Ectodermal cell (in vitro differentiated cells): ENCODE measurements around the gene BACH2.
"Not testable (repeated sequence)": the region's sequence is repeated elsewhere in the genome, so short reads cannot be mapped to it uniquely, and the experiment has no call there.

Experiments used
- H3K27ac ChIP-seq: 2 replicates; pipeline ENCODE4 v1.7.0; 2013; ENCODE audit warnings: mild to moderate bottlenecking, low read depth, low read length; ENCODE audit not compliant: insufficient read depth, poor library complexity, severe bottlenecking
- H3K27me3 ChIP-seq: 2 replicates; pipeline ENCODE4 v1.7.0; 2013; ENCODE audit warnings: mild to moderate bottlenecking, low read length; ENCODE audit not compliant: insufficient read depth, control insufficient read depth, poor library complexity, severe bottlenecking
- H3K36me3 ChIP-seq: one replicate; pipeline ENCODE4 v1.7.0; 2013; ENCODE audit warnings: low read length; ENCODE audit not compliant: control insufficient read depth, insufficient read depth
- H3K4me1 ChIP-seq: one replicate; pipeline ENCODE4 v1.7.0; 2013; ENCODE audit warnings: low read length; ENCODE audit not compliant: control insufficient read depth, insufficient read depth
- H3K4me3 ChIP-seq: 2 replicates; pipeline ENCODE4 v1.7.0; 2013; ENCODE audit warnings: low read depth, low read length, control low read depth; ENCODE audit not compliant: insufficient read depth
- H3K9me3 ChIP-seq: 2 replicates; pipeline ENCODE4 v1.7.0; 2013; ENCODE audit warnings: mild to moderate bottlenecking, low read length, moderate library complexity; ENCODE audit not compliant: control insufficient read depth
- WGBS, 2 experiments: methylation state at CpG; one replicate each; pipeline ENCODE4 v1.1.7; 2013; ENCODE audit warnings: missing lambda C conversion rate in 2 of 2; 5-methylcytosine and 5-hydroxymethylcytosine counted together

BACH2 gene

GRCh38 chr6:90177544-90178383, 118.9 kb downstream of the BACH2 start:
- no peaks in the 10 kb centered on the region for H3K9me3 ChIP-seq
- H3K27ac ChIP-seq: no peak overlapping the region
- no peaks in the 10 kb centered on the region for H3K4me1 ChIP-seq
- H3K36me3 ChIP-seq: no peaks in the 10 kb centered on the region
- H3K4me3 ChIP-seq: no peak overlapping the region
- no peaks in the 10 kb centered on the region for H3K27me3 ChIP-seq
- WGBS, 2 experiments: 93 to 97% methylated on average over 11 of the region's 11 CpGs

- no peak overlapping the region for H3K4me3 ChIP-seq
- H3K4me1 ChIP-seq: no peaks in the 10 kb centered on the region
- H3K27me3 ChIP-seq: no peaks in the 10 kb centered on the region
- WGBS, 2 experiments: 88% methylated on average over 8 of the region's 8 CpGs
- no peak overlapping the region for H3K27ac ChIP-seq
- H3K9me3 ChIP-seq: no peaks in the 10 kb centered on the region
- H3K36me3 ChIP-seq: no peaks in the 10 kb centered on the region
Observed at GRCh38 chr6:90175627-90176538, 120.8 kb downstream of the BACH2 start.

- no peak overlapping the region for H3K27ac ChIP-seq
- H3K9me3 ChIP-seq: no peaks in the 10 kb centered on the region
- no peaks in the 10 kb centered on the region for H3K36me3 ChIP-seq
- WGBS, 2 experiments: 89 to 100% methylated on average over 1 to 2 of the region's 3 CpGs
- no peaks in the 10 kb centered on the region for H3K27me3 ChIP-seq
- H3K4me3 ChIP-seq: no peak overlapping the region
- peaks cover 4% of the 10 kb centered on the region for H3K4me1 ChIP-seq
Observed at GRCh38 chr6:90173262-90173925, 123.2 kb downstream of the BACH2 start.

- Histone ChIP-seq H3K4me1 (peaks cover 4% of the 10 kb centered on the region), H3K9me3 (no peaks in the 10 kb centered on the region), H3K4me3 (no peak overlapping the region), H3K27ac (no peak overlapping the region), H3K27me3 (no peaks in the 10 kb centered on the region), H3K36me3 (no peaks in the 10 kb centered on the region)
Observed at GRCh38 chr6:90170601-90171000, 126.0 kb downstream of the BACH2 start.

- 35 to 46% methylated on average over 4 of the region's 4 CpGs for WGBS, 2 experiments
- Histone ChIP-seq H3K9me3 (no peaks in the 10 kb centered on the region), H3K27me3 (no peaks in the 10 kb centered on the region), H3K36me3 (no peaks in the 10 kb centered on the region), H3K4me3 (no peak overlapping the region), H3K4me1 (peaks cover 4% of the 10 kb centered on the region), H3K27ac (peak overlapping the region; percentile 13)
Observed at GRCh38 chr6:90169374-90169773, 127.3 kb downstream of the BACH2 start.

- Histone ChIP-seq H3K9me3 (no peaks in the 10 kb centered on the region), H3K4me3 (no peak overlapping the region), H3K4me1 (peaks cover 4% of the 10 kb centered on the region), H3K36me3 (no peaks in the 10 kb centered on the region), H3K27me3 (no peaks in the 10 kb centered on the region), H3K27ac (no peak overlapping the region)
- WGBS, 2 experiments: 93% methylated on average over 4 of the region's 4 CpGs
Observed at GRCh38 chr6:90168693-90169131, 127.9 kb downstream of the BACH2 start.

- no peaks in the 10 kb centered on the region for H3K9me3 ChIP-seq
- 89 to 96% methylated on average over 4 of the region's 4 CpGs for WGBS, 2 experiments
- no peaks in the 10 kb centered on the region for H3K36me3 ChIP-seq
- no peak overlapping the region for H3K4me3 ChIP-seq
- H3K4me1 ChIP-seq: peaks cover 8% of the 10 kb centered on the region
- no peak overlapping the region for H3K27ac ChIP-seq
- no peaks in the 10 kb centered on the region for H3K27me3 ChIP-seq
Observed at GRCh38 chr6:90167514-90168379, 128.9 kb downstream of the BACH2 start.

GRCh38 chr6:90166155-90166924, 130.3 kb downstream of the BACH2 start:
- not testable (repeated sequence) for H3K4me3 ChIP-seq, H3K9me3 ChIP-seq, H3K27me3 ChIP-seq, H3K36me3 ChIP-seq, H3K4me1 ChIP-seq, H3K27ac ChIP-seq
- WGBS, 2 experiments: 94 to 97% methylated on average over 3 to 4 of the region's 7 CpGs
